ENCODE measurements around the gene ZC3HAV1L.
A peak's percentile ranks its signal among the peaks of the same experiment; 100 is the strongest.
"Not testable (repeated sequence)": the region's sequence is repeated elsewhere in the genome, so short reads cannot be mapped to it uniquely, and the experiment has no call there.

Gene ZC3HAV1L

GRCh38 chr7:139078911-139079310 lies 43.1 kb upstream of the ZC3HAV1L start:
- H3K9me3 ChIP-seq = no peaks in the 10 kb centered on the region
- no peaks in the 10 kb centered on the region for H3K4me1 ChIP-seq
- H3K36me3 ChIP-seq = peaks cover 50% of the 10 kb centered on the region
- TF ChIP-seq CTCF (IDR thresholded peaks at IDR 0.05; ENCODE audit: low read depth, low read length) = no peak
- no peak for DNase-seq
- no peaks in the 10 kb centered on the region for H3K27me3 ChIP-seq
- no peak overlapping the region for H3K4me3 ChIP-seq (ENCODE audit: low read depth, low read length)

GRCh38 chr7:139078399-139078798 lies 42.6 kb upstream of the ZC3HAV1L start:
- no peak for DNase-seq
- no peak for TF ChIP-seq CTCF (IDR thresholded peaks at IDR 0.05; ENCODE audit: low read depth, low read length)
- Histone ChIP-seq H3K9me3 (no peaks in the 10 kb centered on the region), H3K36me3 (peaks cover 55% of the 10 kb centered on the region), H3K27me3 (no peaks in the 10 kb centered on the region), H3K4me1 (no peaks in the 10 kb centered on the region), H3K4me3 (ENCODE audit: low read depth, low read length) (no peak overlapping the region)

- not testable (repeated sequence) for H3K4me1 ChIP-seq; H3K9me3 ChIP-seq; DNase-seq; H3K4me3 ChIP-seq (ENCODE audit: low read depth, low read length); H3K27me3 ChIP-seq
- peaks cover 54% of the 10 kb centered on the region for H3K36me3 ChIP-seq
Measured at GRCh38 chr7:139077706-139078105, 41.9 kb upstream of the ZC3HAV1L start.

- Histone ChIP-seq H3K4me3 (ENCODE audit: low read depth, low read length) (no peak overlapping the region), H3K4me1 (no peaks in the 10 kb centered on the region), H3K27me3 (no peaks in the 10 kb centered on the region), H3K36me3 (peaks cover 61% of the 10 kb centered on the region), H3K9me3 (no peaks in the 10 kb centered on the region)
- TF ChIP-seq CTCF (IDR thresholded peaks at IDR 0.05; ENCODE audit: low read depth, low read length) = no peak
- no peak for DNase-seq
Measured at GRCh38 chr7:139075871-139076686, 40.2 kb upstream of the ZC3HAV1L start.

- Histone ChIP-seq H3K4me3 (ENCODE audit: low read depth, low read length) (no peak overlapping the region), H3K36me3 (peaks cover 61% of the 10 kb centered on the region), H3K4me1 (no peaks in the 10 kb centered on the region), H3K27me3 (no peaks in the 10 kb centered on the region), H3K9me3 (no peaks in the 10 kb centered on the region)
- peak; percentile 81 for TF ChIP-seq CTCF (IDR thresholded peaks at IDR 0.05; ENCODE audit: low read depth, low read length)
- peak; percentile 68 for DNase-seq
Measured at GRCh38 chr7:139075031-139075652, 39.3 kb upstream of the ZC3HAV1L start.

- peaks cover 57% of the 10 kb centered on the region for H3K36me3 ChIP-seq
- H3K9me3 ChIP-seq = no peaks in the 10 kb centered on the region
- no peak overlapping the region for H3K4me3 ChIP-seq (ENCODE audit: low read depth, low read length)
- no peaks in the 10 kb centered on the region for H3K27me3 ChIP-seq
- no peak for TF ChIP-seq CTCF (IDR thresholded peaks at IDR 0.05; ENCODE audit: low read depth, low read length)
- H3K4me1 ChIP-seq = no peaks in the 10 kb centered on the region
- no peak for DNase-seq
Measured at GRCh38 chr7:139072796-139073195, 37.0 kb upstream of the ZC3HAV1L start.

Data from BE2C (cell line).